ENCODE results near the gene TRAF7.
"Not testable (repeated sequence)": the region's sequence is repeated elsewhere in the genome, so short reads cannot be mapped to it uniquely, and the experiment has no call there.

Gene TRAF7

GRCh38 chr16:2199621-2200139, 44.1 kb downstream of the TRAF7 start:
- Histone ChIP-seq H3K79me2 (ENCODE audit: low read length) (no peaks in the 10 kb centered on the region), H3K4me2 (ENCODE audit: low read depth, low read length) (no peak overlapping the region), H4K20me1 (ENCODE audit: insufficient read depth, low read length) (no peaks in the 10 kb centered on the region), H3K27me3 (replicated peaks; ENCODE audit: insufficient read depth, low read length) (peaks cover 64% of the 10 kb centered on the region), H3K9ac (ENCODE audit: low read length) (no peak overlapping the region), H3K36me3 (replicated peaks; ENCODE audit: insufficient read depth, low read length) (no peaks in the 10 kb centered on the region), H3K4me3 (ENCODE audit: low read length) (no peak overlapping the region), H3K9me3 (replicated peaks; ENCODE audit: insufficient read depth, low read length) (no peaks in the 10 kb centered on the region), H3K9me2 (replicated peaks; ENCODE audit: insufficient read depth, low read length) (no peaks in the 10 kb centered on the region), H3K27ac (ENCODE audit: low read length) (no peak overlapping the region), H3K4me1 (ENCODE audit: low read length) (peaks cover 2% of the 10 kb centered on the region; the same call in 1 of the 2 replicates), H2AFZ (ENCODE audit: low read length) (no peak overlapping the region), H3F3A (ENCODE audit: insufficient read depth, low read length) (0 out of 2 replicates have a peak, but pooled peaks cover 2% of the 10 kb centered on the region)
- DNase-seq, result no peak
- TF ChIP-seq CTCF (IDR thresholded peaks at IDR 0.05; ENCODE audit: low read length), result no peak
- TF ChIP-seq EZH2phosphoT487 (IDR thresholded peaks at IDR 0.05; ENCODE audit: low read length), result no peak
- no peak for TF ChIP-seq EZH2 (optimal IDR thresholded peaks at IDR 0.05; ENCODE audit: low read depth, low read length)

- H3K9me3 ChIP-seq (replicated peaks; ENCODE audit: insufficient read depth, low read length), result no peaks in the 10 kb centered on the region
Observed at GRCh38 chr16:2200313-2200712, 44.7 kb downstream of the TRAF7 start.

GRCh38 chr16:2203119-2203688, 47.6 kb downstream of the TRAF7 start:
- H3K36me3 ChIP-seq (replicated peaks; ENCODE audit: insufficient read depth, low read length); H3K4me2 ChIP-seq (ENCODE audit: low read depth, low read length); H3K27ac ChIP-seq (ENCODE audit: low read length); H3K9me2 ChIP-seq (replicated peaks; ENCODE audit: insufficient read depth, low read length); H3K9me3 ChIP-seq (replicated peaks; ENCODE audit: insufficient read depth, low read length); H3K9ac ChIP-seq (ENCODE audit: low read length); H4K20me1 ChIP-seq (ENCODE audit: insufficient read depth, low read length); H3K4me3 ChIP-seq (ENCODE audit: low read length); DNase-seq; H3F3A ChIP-seq (ENCODE audit: insufficient read depth, low read length); H3K4me1 ChIP-seq (ENCODE audit: low read length); H2AFZ ChIP-seq (ENCODE audit: low read length): not testable (repeated sequence)
- H3K79me2 ChIP-seq (ENCODE audit: low read length), result peaks cover 27% of the 10 kb centered on the region
- peaks cover 37% of the 10 kb centered on the region for H3K27me3 ChIP-seq (replicated peaks; ENCODE audit: insufficient read depth, low read length)

More at GRCh38 chr16:2200313-2200712, 44.7 kb downstream of the TRAF7 start:
- H3K27ac ChIP-seq (ENCODE audit: low read length), result no peak overlapping the region
- H3K4me1 ChIP-seq (ENCODE audit: low read length), result peaks cover 3% of the 10 kb centered on the region; the same call in 1 of the 2 replicates
- H3K36me3 ChIP-seq (replicated peaks; ENCODE audit: insufficient read depth, low read length), result no peaks in the 10 kb centered on the region
- no peak overlapping the region for H2AFZ ChIP-seq (ENCODE audit: low read length)
- TF ChIP-seq EZH2 (optimal IDR thresholded peaks at IDR 0.05; ENCODE audit: low read depth, low read length) (no peak), CTCF (IDR thresholded peaks at IDR 0.05; ENCODE audit: low read length) (no peak), EZH2phosphoT487 (IDR thresholded peaks at IDR 0.05; ENCODE audit: low read length) (no peak)
- no peak for DNase-seq
- no peak overlapping the region for H3K9ac ChIP-seq (ENCODE audit: low read length)
- H4K20me1 ChIP-seq (ENCODE audit: insufficient read depth, low read length), result no peaks in the 10 kb centered on the region
- no peak overlapping the region for H3K4me2 ChIP-seq (ENCODE audit: low read depth, low read length)
- no peak overlapping the region for H3K4me3 ChIP-seq (ENCODE audit: low read length)
- H3F3A ChIP-seq (ENCODE audit: insufficient read depth, low read length), result 0 out of 2 replicates have a peak, but pooled peaks cover 3% of the 10 kb centered on the region
- no peaks in the 10 kb centered on the region for H3K9me2 ChIP-seq (replicated peaks; ENCODE audit: insufficient read depth, low read length)
- no peaks in the 10 kb centered on the region for H3K79me2 ChIP-seq (ENCODE audit: low read length)
- H3K27me3 ChIP-seq (replicated peaks; ENCODE audit: insufficient read depth, low read length), result peaks cover 58% of the 10 kb centered on the region

Data from MM.1S (cell line).